Ascending aorta (tissue), 2 donors: ENCODE data around the gene COL1A2. TPM values are rescaled to one million over a fixed set of nuclear protein-coding genes. Genes with fewer than 3 reads are reported as not detected.

Experiments used
- DNase-seq, 2 donors: peaks; one replicate each; pipeline ENCODE4 v3.0.0-alpha.2; 2019; ENCODE audit warnings: low spot score in 2 of 2
- H3K27ac ChIP-seq, 2 donors: fragments of 200-600 bp; sonication (generic); one replicate each; pipeline ENCODE4 v1.5.1; 2016 to 2017; ENCODE audit warnings: mild to moderate bottlenecking in 1 of 2
- H3K27me3 ChIP-seq: fragments of 200-600 bp; sonication (generic); one replicate; pipeline ENCODE4 v1.5.1; 2017
- H3K36me3 ChIP-seq, 2 donors: fragments of 200-600 bp; sonication (generic); one replicate each; pipeline ENCODE4 v1.5.1; 2016
- H3K4me1 ChIP-seq, 2 donors: fragments of 200-600 bp; sonication (generic); one replicate each; pipeline ENCODE4 v1.5.1; 2016 to 2017; ENCODE audit warnings: mild to moderate bottlenecking in 1 of 2
- H3K4me3 ChIP-seq, 2 donors: fragments of 200-600 bp; sonication (generic); one replicate each; pipeline ENCODE4 v1.5.1; 2016 to 2017; ENCODE audit warnings: mild to moderate bottlenecking in 1 of 2
- H3K9me3 ChIP-seq, 2 donors: fragments of 200-600 bp; sonication (generic); one replicate each; pipeline ENCODE4 v1.5.1; 2016
- CTCF ChIP-seq, 3 experiments: fragments of 200-600 bp in 2 of 3; fragments of 450-650 bp in 1 of 3; sonication (generic) in 2 of 3; IDR thresholded peaks; one replicate each; pipeline ENCODE4 v1.5.1; 2016 to 2019; ENCODE audit warnings: antibody characterized with exemption in 3 of 3, mild to moderate bottlenecking in 1 of 3, moderate library complexity in 1 of 3
- intact Hi-C: fragments of 100-400 bp; cut with DNase I; formaldehyde crosslinking; loops from one replicate; pipeline ENCODE4 v1.15.1; 2023
- total RNA-seq: library from RNA; depleted of rRNA; stranded (reverse); fragments of >200 nt; gene quantifications from one replicate; pipeline ENCODE4 v1.1.0, GENCODE V29; 2016

Gene COL1A2
- total RNA-seq, 1 donor from 2014 or later: 692 TPM

- Histone ChIP-seq H3K36me3 (no peaks in the 10 kb centered on the region), H3K4me3 (no peak overlapping the region), H3K27ac (no peak overlapping the region), H3K27me3 (no peaks in the 10 kb centered on the region), H3K4me1 (no peaks in the 10 kb centered on the region), H3K9me3 (no peaks in the 10 kb centered on the region)
- DNase-seq: no peak
- no peak for TF ChIP-seq CTCF (IDR thresholded peaks at IDR 0.05)
- intact Hi-C loops: no loop called here
Measured at GRCh38 chr7:94445696-94446194, 51.0 kb downstream of the COL1A2 start.

DNA sequence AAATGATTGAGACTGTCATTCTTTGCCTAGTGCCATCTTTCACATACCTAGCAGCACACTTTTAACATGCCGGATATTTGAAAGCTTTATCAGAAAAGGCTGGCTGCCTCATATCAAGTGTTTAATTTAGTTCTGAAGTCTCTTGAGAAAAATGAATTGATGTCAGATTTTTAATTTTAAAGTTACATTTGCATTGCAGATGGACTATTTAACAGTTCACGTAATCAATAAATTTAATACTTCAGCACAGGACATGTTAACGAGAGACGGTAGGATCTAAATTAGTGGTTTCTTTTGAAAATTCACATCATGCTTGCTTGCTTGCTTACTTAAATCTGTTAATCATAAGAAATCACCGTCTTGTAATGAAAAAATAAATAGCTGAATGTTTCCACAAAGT lies 51.6 kb downstream of the COL1A2 start:
- intact Hi-C loops: no loop called here
- H3K9me3 ChIP-seq: no peaks in the 10 kb centered on the region
- no peak overlapping the region for H3K4me3 ChIP-seq
- H3K27me3 ChIP-seq: no peaks in the 10 kb centered on the region
- TF ChIP-seq CTCF (IDR thresholded peaks at IDR 0.05): no peak
- no peak overlapping the region for H3K27ac ChIP-seq
- DNase-seq: no peak
- no peaks in the 10 kb centered on the region for H3K36me3 ChIP-seq
- no peaks in the 10 kb centered on the region for H3K4me1 ChIP-seq

DNA sequence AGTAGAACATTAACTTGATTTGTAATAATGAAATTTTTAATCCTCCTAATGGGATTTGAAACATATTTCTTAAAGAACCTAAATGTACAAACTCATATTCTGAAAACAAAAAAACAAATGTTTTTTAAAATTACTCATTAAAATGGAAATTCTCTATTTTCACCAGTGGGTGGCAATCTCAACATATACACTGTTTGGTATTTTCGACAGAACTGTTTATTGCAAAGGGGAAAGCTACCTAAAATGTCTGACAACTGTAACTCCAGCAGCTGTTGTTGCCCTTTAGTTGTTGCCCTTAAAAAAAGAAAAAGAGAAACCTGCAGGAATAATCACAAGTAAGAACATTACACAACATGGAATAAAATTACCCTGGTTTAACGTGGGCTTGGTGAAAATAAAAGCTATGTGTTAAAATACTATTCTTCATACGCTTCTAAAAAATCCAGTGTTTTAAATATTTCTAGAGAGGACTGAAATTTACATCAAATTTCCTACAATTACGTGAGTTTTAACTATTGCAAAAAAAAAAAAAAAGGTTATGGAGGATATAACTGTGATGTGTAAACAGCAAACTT lies 54.5 kb downstream of the COL1A2 start:
- no peak for DNase-seq
- intact Hi-C loops: no loop called here
- H3K9me3 ChIP-seq: no peaks in the 10 kb centered on the region
- no peak overlapping the region for H3K4me3 ChIP-seq
- H3K27me3 ChIP-seq: no peaks in the 10 kb centered on the region
- H3K36me3 ChIP-seq: no peaks in the 10 kb centered on the region
- H3K4me1 ChIP-seq: no peaks in the 10 kb centered on the region
- peak; percentile 33 to 59 (median 41) for TF ChIP-seq CTCF (IDR thresholded peaks at IDR 0.05)
- no peak overlapping the region for H3K27ac ChIP-seq

DNA sequence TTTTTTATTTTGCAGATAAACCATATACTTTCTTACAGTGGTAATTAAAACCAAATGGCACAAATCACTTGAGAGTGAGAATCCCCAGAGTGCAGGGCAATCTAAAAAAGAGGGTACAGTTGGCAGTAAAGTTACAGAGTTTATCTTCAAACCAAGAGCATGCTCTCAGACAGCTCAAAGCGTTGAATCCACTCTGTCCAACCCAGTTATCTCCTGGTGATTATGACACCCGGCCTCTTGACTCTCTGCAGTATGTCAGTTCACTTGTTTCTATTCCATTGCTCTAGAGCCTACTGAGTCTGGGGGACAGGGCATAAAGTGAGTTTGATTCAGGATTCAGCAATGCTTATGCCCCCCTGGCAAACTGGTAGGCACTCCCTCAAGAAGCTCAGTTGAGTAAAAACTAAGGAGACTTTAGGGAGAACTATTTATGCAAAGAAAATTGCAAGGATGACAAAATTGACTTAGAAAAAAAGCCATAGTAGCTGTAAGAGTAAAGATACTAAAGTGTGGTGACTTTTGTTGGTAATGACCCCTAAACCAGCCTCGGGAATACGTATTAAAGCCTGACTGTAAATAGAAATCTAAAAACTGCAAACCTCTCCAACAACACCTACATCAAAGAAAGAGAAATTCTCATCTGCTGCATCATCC lies 55.5 kb downstream of the COL1A2 start:
- no peak for DNase-seq
- Histone ChIP-seq H3K36me3 (no peaks in the 10 kb centered on the region), H3K4me1 (no peaks in the 10 kb centered on the region), H3K4me3 (no peak overlapping the region), H3K27ac (no peak overlapping the region), H3K9me3 (no peaks in the 10 kb centered on the region), H3K27me3 (no peaks in the 10 kb centered on the region)
- intact Hi-C loops: loop anchor here (10.0 kb wide), 1 partner anchor 795 kb away; no protein-coding TSS in a partner anchor
- TF ChIP-seq CTCF (IDR thresholded peaks at IDR 0.05): no peak

GRCh38 chr7:94451187-94451586 lies 56.5 kb downstream of the COL1A2 start:
- intact Hi-C loops: loop anchor here (10.0 kb wide), 1 partner anchor 794 kb away; no protein-coding TSS in a partner anchor
- no peak for DNase-seq
- Histone ChIP-seq H3K36me3 (no peaks in the 10 kb centered on the region), H3K27me3 (no peaks in the 10 kb centered on the region), H3K4me3 (no peak overlapping the region), H3K9me3 (no peaks in the 10 kb centered on the region), H3K4me1 (no peaks in the 10 kb centered on the region), H3K27ac (no peak overlapping the region)
- no peak for TF ChIP-seq CTCF (IDR thresholded peaks at IDR 0.05)
